Hepatocyte (in vitro differentiated cells): ENCODE measurements around the gene LTO1. TPM values are rescaled to one million over a fixed set of nuclear protein-coding genes. Genes with fewer than 3 reads are reported as not detected.

Experiments
- DNase-seq: peaks from one replicate; pipeline ENCODE4 v3.0.0-alpha.2; 2016; ENCODE audit warnings: low spot score
- H2AFZ ChIP-seq: fragments of 200-600 bp; sonication (generic); 2 replicates; pipeline ENCODE4 v1.6.0; 2016; ENCODE audit warnings: antibody characterized with exemption, mild to moderate bottlenecking
- H3K27ac ChIP-seq: fragments of 200-600 bp; sonication (generic); 2 replicates; pipeline ENCODE4 v1.5.1; 2016; ENCODE audit warnings: mild to moderate bottlenecking
- H3K27me3 ChIP-seq: fragments of 200-600 bp; sonication (generic); 2 replicates; pipeline ENCODE4 v1.6.1; 2016
- H3K36me3 ChIP-seq: fragments of 200-600 bp; sonication (generic); replicated peaks from 2 replicates; pipeline ENCODE4 v1.5.1; 2016; ENCODE audit warnings: low read depth; ENCODE audit not compliant: insufficient read depth
- H3K4me1 ChIP-seq: fragments of 200-600 bp; sonication (generic); 2 replicates; pipeline ENCODE4 v1.5.1; 2016; ENCODE audit warnings: mild to moderate bottlenecking, moderate library complexity; ENCODE audit not compliant: insufficient read depth
- H3K4me2 ChIP-seq: fragments of 200-600 bp; sonication (generic); 2 replicates; pipeline ENCODE4 v1.6.0; 2016
- H3K4me3 ChIP-seq: fragments of 200-600 bp; sonication (generic); 2 replicates; pipeline ENCODE4 v1.5.1; 2016; ENCODE audit warnings: mild to moderate bottlenecking
- H3K79me2 ChIP-seq: fragments of 200-600 bp; sonication (generic); 2 replicates; pipeline ENCODE4 v1.6.0; 2017; ENCODE audit warnings: mild to moderate bottlenecking
- H3K9me2 ChIP-seq: fragments of 200-600 bp; sonication (generic); replicated peaks from 2 replicates; pipeline ENCODE4 v1.6.0; 2017; ENCODE audit warnings: mild to moderate bottlenecking; ENCODE audit not compliant: insufficient read depth
- H3K9me3 ChIP-seq: fragments of 200-600 bp; sonication (generic); 2 replicates; pipeline ENCODE4 v1.5.1; 2016; ENCODE audit warnings: low read depth, mild to moderate bottlenecking
- H4K20me1 ChIP-seq: fragments of 200-600 bp; sonication (generic); 2 replicates; pipeline ENCODE4 v1.6.0; 2016; ENCODE audit warnings: mild to moderate bottlenecking; ENCODE audit not compliant: insufficient read depth, poor library complexity, severe bottlenecking
- EZH2 ChIP-seq: fragments of 200-600 bp; sonication (generic); IDR thresholded peaks from 2 replicates; pipeline ENCODE4 v1.6.1; 2016; ENCODE audit warnings: antibody characterized with exemption, mild to moderate bottlenecking, borderline replicate concordance
- EZH2phosphoT487 ChIP-seq: fragments of 200-600 bp; sonication (generic); IDR thresholded peaks from one replicate; pipeline ENCODE4 v1.6.1; 2018; ENCODE audit warnings: antibody characterized with exemption, mild to moderate bottlenecking, low read depth, moderate library complexity; ENCODE audit not compliant: unreplicated experiment, severe bottlenecking
- WGBS: methylation state at CpG from one replicate; pipeline ENCODE4 v1.1.6; 2016; ENCODE audit warnings: low lambda C conversion rate; ENCODE audit errors: missing lambda C conversion rate; 5-methylcytosine and 5-hydroxymethylcytosine counted together
- polyA plus RNA-seq: library from polyadenylated mRNA; unstranded; fragments of >200 nt; fragmentation: Nextera tagmentation; extraction: Ambion mirVana; gene quantifications from 2 replicates; pipeline ENCODE4 v1.2.1, GENCODE V29; 2016
- total RNA-seq: library from RNA; depleted of rRNA; stranded (reverse); fragments of >200 nt; gene quantifications from 2 replicates; pipeline ENCODE4 v1.2.3, GENCODE V29; 2014
- TF ChIP-seq, protein P1 (sequence below): fragments of 200-600 bp; sonication (generic); IDR thresholded peaks from 2 replicates; pipeline ENCODE4 v1.5.1; 2016; ENCODE audit warnings: antibody characterized with exemption, mild to moderate bottlenecking; ENCODE audit not compliant: poor library complexity

LTO1 gene
- total and polyA plus RNA-seq, 2 experiments from 2014 or later: 12.6 to 13.4 TPM

DNA sequence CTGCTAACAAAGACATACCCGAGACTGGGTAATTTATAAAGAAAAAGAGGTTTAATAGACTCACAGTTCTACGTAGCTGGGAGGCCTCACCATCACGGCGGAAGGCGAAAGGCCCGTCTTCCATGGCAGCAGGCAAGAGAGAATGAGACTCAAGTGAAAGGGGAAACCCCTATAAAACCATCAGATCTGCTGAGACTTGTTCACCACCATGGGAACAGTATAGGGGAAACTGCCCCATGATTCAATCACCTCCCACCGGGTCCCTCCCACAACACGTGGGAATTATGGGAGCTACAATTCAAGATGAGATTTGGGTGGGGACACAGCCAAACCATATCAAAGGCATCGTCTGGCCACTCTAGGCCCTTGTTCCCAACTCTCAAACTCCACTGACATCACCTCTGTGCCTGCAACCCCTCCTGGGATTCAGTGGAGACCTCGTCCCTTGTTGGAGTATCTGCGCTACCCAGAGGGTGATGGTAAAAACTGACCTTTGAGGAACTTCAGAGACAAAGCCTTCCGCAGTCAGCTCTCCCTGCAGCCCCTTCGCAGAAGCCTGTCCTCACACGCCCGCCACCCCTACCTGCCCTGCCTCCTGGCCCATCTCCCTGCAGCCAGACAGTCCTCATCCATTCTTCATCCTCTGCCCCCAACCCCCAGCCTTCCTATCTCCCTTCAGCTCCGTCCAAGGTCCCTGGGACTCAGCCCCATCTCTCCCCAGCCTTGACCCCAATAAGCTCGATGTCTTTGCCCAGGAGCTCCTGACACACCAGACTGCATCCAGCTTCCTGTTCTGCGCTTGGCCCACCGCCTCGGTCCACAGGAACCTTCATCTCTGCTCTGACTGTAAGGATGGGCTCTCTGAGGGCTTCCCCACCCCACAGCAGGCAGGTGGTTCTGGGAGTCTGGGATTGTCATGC is 18.4 kb downstream of the LTO1 start:
- 92% methylated on average over 20 of the region's 20 CpGs for WGBS
- H3K4me1 ChIP-seq: peaks cover 16% of the 10 kb centered on the region

DNA sequence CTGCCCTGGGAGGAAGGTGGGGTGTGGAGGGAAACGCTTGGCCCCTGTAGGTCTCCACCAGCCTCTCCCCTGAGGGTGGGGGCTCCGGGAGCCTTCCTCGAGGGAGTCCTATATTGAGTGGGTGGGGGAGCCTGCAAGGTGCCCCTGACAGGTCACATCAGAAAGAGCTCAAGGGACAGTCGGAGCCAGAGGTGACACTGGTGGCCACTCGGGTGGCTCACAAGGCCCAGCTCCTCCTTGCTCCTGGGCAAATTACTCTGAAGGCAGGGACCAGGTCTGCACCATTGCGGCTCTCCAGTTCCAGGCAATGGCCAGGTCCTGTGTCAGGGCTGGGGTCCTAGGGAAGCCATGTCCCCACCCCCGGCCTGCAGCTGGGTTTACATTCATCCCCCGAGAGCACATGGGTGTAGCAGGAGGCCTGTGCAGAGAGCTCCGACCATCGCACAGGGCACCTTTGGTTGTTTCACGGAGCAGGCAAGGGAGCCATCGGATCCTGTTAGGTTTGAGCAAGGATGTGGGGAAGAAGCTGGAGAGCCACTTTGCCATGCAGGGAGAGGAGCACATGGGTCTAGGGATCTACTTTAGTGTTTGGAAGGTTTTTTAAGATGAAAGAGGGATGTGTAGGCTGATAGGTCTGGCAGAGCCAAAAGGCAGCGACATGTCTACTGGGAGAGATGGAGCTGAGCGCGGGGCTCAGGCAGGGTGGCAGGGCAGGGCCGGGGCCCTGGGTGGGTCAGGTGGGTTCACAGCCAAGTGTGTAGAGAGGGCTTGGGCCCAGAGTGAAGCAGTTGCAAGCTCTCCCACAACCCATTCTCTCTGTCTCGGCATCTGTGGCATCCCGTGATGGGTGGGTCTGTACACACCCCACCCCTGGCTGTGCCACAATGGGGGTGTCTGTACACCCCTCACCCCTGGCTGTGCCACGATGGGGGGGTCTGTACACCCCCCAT is 19.4 kb downstream of the LTO1 start:
- no peaks in the 10 kb centered on the region for H3K9me2 ChIP-seq
- H3K79me2 ChIP-seq: no peaks in the 10 kb centered on the region
- H3K27me3 ChIP-seq: no peaks in the 10 kb centered on the region
- no peak overlapping the region for H2AFZ ChIP-seq
- H3K4me2 ChIP-seq: no peak overlapping the region
- DNase-seq: no peak
- no peaks in the 10 kb centered on the region for H3K9me3 ChIP-seq
- 91% methylated on average over 18 of the region's 19 CpGs for WGBS
- H3K36me3 ChIP-seq: no peaks in the 10 kb centered on the region
- H3K4me3 ChIP-seq: no peak overlapping the region
- no peaks in the 10 kb centered on the region for H4K20me1 ChIP-seq
- no peak for TF ChIP-seq EZH2
- TF ChIP-seq EZH2phosphoT487: no peak
- TF ChIP-seq, protein P1, sequence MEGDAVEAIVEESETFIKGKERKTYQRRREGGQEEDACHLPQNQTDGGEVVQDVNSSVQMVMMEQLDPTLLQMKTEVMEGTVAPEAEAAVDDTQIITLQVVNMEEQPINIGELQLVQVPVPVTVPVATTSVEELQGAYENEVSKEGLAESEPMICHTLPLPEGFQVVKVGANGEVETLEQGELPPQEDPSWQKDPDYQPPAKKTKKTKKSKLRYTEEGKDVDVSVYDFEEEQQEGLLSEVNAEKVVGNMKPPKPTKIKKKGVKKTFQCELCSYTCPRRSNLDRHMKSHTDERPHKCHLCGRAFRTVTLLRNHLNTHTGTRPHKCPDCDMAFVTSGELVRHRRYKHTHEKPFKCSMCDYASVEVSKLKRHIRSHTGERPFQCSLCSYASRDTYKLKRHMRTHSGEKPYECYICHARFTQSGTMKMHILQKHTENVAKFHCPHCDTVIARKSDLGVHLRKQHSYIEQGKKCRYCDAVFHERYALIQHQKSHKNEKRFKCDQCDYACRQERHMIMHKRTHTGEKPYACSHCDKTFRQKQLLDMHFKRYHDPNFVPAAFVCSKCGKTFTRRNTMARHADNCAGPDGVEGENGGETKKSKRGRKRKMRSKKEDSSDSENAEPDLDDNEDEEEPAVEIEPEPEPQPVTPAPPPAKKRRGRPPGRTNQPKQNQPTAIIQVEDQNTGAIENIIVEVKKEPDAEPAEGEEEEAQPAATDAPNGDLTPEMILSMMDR: no peak
- peak overlapping the region; percentile 47 for H3K27ac ChIP-seq
- H3K4me1 ChIP-seq: peaks cover 16% of the 10 kb centered on the region

More for the DNA sequence above, 18.4 kb downstream of the LTO1 start:
- no peaks in the 10 kb centered on the region for H3K27me3 ChIP-seq
- H3K4me2 ChIP-seq: no peak overlapping the region
- no peaks in the 10 kb centered on the region for H3K79me2 ChIP-seq
- TF ChIP-seq, protein P1: no peak
- TF ChIP-seq EZH2phosphoT487 (no peak), EZH2 (no peak)
- no peaks in the 10 kb centered on the region for H3K36me3 ChIP-seq
- no peak overlapping the region for H3K27ac ChIP-seq
- H3K4me3 ChIP-seq: no peak overlapping the region
- no peaks in the 10 kb centered on the region for H3K9me2 ChIP-seq
- no peaks in the 10 kb centered on the region for H4K20me1 ChIP-seq
- no peak overlapping the region for H2AFZ ChIP-seq
- H3K9me3 ChIP-seq: no peaks in the 10 kb centered on the region
- no peak for DNase-seq

DNA sequence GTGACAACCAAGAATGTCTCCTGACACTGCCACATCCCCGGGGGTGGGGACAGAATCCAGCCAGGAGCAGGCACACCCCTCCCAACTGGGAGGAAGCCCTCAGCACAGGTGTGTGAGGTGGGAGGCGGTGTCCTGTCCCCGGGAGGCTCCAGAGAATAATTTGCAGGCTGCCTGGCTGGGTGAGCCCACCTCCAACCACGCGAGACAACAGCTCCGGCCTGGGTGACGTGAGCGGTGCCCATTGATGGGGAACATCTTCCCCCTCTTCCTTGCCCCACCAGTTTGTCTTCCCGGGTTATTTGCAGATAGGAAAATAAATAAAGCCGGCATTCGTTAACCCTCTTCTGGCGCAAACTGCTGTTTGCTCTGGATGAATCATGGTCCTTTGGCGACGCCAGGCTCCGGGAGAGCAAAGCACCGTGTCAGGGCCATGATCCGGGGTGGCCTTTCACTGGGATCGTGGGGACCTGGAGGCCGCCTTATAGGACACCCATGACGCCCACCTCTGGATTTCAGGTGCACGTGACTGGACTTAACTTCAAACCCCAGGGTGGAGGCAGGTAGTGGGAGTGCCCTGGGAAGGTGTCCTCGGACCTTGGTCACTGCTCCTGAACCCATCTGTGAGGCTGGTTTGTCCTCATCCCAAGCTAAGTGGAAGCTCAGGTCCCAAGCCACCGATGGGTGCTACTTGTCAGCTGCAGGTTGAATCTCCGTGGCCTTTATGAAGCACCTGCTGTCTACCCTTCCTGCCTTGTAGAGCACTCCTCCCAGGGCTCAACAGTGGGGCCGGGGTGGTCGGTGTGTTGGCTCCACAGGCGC is 20.3 kb downstream of the LTO1 start:
- peak; percentile 65 for DNase-seq
- Histone ChIP-seq H3K27ac (peak overlapping the region; percentile 49), H3K4me2 (peak overlapping the region; percentile 27), H3K9me3 (no peaks in the 10 kb centered on the region), H3K27me3 (no peaks in the 10 kb centered on the region), H3K4me1 (peaks cover 16% of the 10 kb centered on the region), H2AFZ (no peak overlapping the region), H3K4me3 (no peak overlapping the region), H4K20me1 (peaks cover 3% of the 10 kb centered on the region), H3K79me2 (no peaks in the 10 kb centered on the region), H3K36me3 (no peaks in the 10 kb centered on the region), H3K9me2 (no peaks in the 10 kb centered on the region)
- WGBS: 60% methylated on average over 27 of the region's 27 CpGs
- no peak for TF ChIP-seq EZH2phosphoT487
- TF ChIP-seq, protein P1: no peak
- TF ChIP-seq EZH2: no peak
